ENCODE measurements around the gene LEFTY2. TPM values are rescaled to one million over a fixed set of nuclear protein-coding genes. Genes with fewer than 3 reads are reported as not detected.
"Not testable (repeated sequence)": the region's sequence is repeated elsewhere in the genome, so short reads cannot be mapped to it uniquely, and the experiment has no call there.

LEFTY2 gene
- polyA plus RNA-seq, 3 donors from 2014 or later = not detected

GRCh38 chr1:225969751-225970150 lies 28.7 kb upstream of the LEFTY2 start:
- not testable (repeated sequence) for H3K9me3 Mint-ChIP-seq; H3K4me1 Mint-ChIP-seq; H3K27ac Mint-ChIP-seq; H3K4me3 Mint-ChIP-seq; DNase-seq; H3K27me3 Mint-ChIP-seq (ENCODE audit: low read depth in 3 of 3); H3K36me3 Mint-ChIP-seq

- peaks cover 0 to 1% (median 0%) of the 10 kb centered on the region in 6 donors for H3K9me3 Mint-ChIP-seq
- H3K27ac Mint-ChIP-seq = no peak overlapping the region
- peaks cover 0 to 2% of the 10 kb centered on the region in 2 donors for H3K4me1 Mint-ChIP-seq
These were observed 24.2 kb upstream of the LEFTY2 start for GRCh38 chr1:225965231-225965630.

GRCh38 chr1:225963735-225964530 lies 22.9 kb upstream of the LEFTY2 start:
- DNase-seq = no peak
- Mint-ChIP-seq H3K27me3 (ENCODE audit: low read depth in 3 of 3) (peaks cover 0 to 7% (median 6%) of the 10 kb centered on the region in 3 donors), H3K9me3 (no peaks in the 10 kb centered on the region), H3K36me3 (no peaks in the 10 kb centered on the region), H3K4me1 (peaks cover 0 to 2% of the 10 kb centered on the region in 2 donors), H3K27ac (no peak overlapping the region), H3K4me3 (no peak overlapping the region)

More at GRCh38 chr1:225965231-225965630, 24.2 kb upstream of the LEFTY2 start:
- no peak overlapping the region for H3K4me3 Mint-ChIP-seq
- H3K27me3 Mint-ChIP-seq (ENCODE audit: low read depth in 3 of 3) = peaks cover 0 to 7% (median 6%) of the 10 kb centered on the region in 3 donors
- no peaks in the 10 kb centered on the region for H3K36me3 Mint-ChIP-seq
- no peak for DNase-seq

- H3K4me1 Mint-ChIP-seq = peaks cover 0 to 2% of the 10 kb centered on the region in 2 donors
- no peak overlapping the region for H3K27ac Mint-ChIP-seq
- no peaks in the 10 kb centered on the region for H3K9me3 Mint-ChIP-seq
- peaks cover 0 to 7% (median 6%) of the 10 kb centered on the region in 3 donors for H3K27me3 Mint-ChIP-seq (ENCODE audit: low read depth in 3 of 3)
- no peak overlapping the region for H3K4me3 Mint-ChIP-seq
- peak; percentile 39 to 58 (median 54) for DNase-seq
- H3K36me3 Mint-ChIP-seq = no peaks in the 10 kb centered on the region
These were observed 21.5 kb upstream of the LEFTY2 start for GRCh38 chr1:225962440-225962975.

GRCh38 chr1:225961659-225962439 lies 20.8 kb upstream of the LEFTY2 start:
- H3K4me1 Mint-ChIP-seq = peaks cover 0 to 2% of the 10 kb centered on the region in 2 donors
- no peak overlapping the region for H3K4me3 Mint-ChIP-seq
- H3K36me3 Mint-ChIP-seq = no peaks in the 10 kb centered on the region
- H3K9me3 Mint-ChIP-seq = no peaks in the 10 kb centered on the region
- no peak for DNase-seq
- no peak overlapping the region for H3K27ac Mint-ChIP-seq
- H3K27me3 Mint-ChIP-seq (ENCODE audit: low read depth in 3 of 3) = peaks cover 0 to 7% (median 6%) of the 10 kb centered on the region in 3 donors

- no peak overlapping the region for H3K4me3 Mint-ChIP-seq
- peaks cover 0 to 9% (median 3%) of the 10 kb centered on the region in 3 donors for H3K27me3 Mint-ChIP-seq (ENCODE audit: low read depth in 3 of 3)
- DNase-seq = no peak
- H3K27ac Mint-ChIP-seq = no peak overlapping the region
- no peaks in the 10 kb centered on the region for H3K9me3 Mint-ChIP-seq
- peaks cover 0 to 2% of the 10 kb centered on the region in 2 donors for H3K4me1 Mint-ChIP-seq
- no peaks in the 10 kb centered on the region for H3K36me3 Mint-ChIP-seq
These were observed 17.0 kb upstream of the LEFTY2 start for GRCh38 chr1:225958041-225958440.

GRCh38 chr1:225954753-225955152 lies 13.7 kb upstream of the LEFTY2 start:
- no peaks in the 10 kb centered on the region for H3K9me3 Mint-ChIP-seq
- H3K27ac Mint-ChIP-seq = no peak overlapping the region
- H3K4me1 Mint-ChIP-seq = no peaks in the 10 kb centered on the region
- H3K4me3 Mint-ChIP-seq = no peak overlapping the region
- H3K36me3 Mint-ChIP-seq = peaks cover 0 to 3% (median 0%) of the 10 kb centered on the region in 3 donors
- DNase-seq = no peak
- peaks cover 4 to 15% (median 14%) of the 10 kb centered on the region in 3 donors for H3K27me3 Mint-ChIP-seq (ENCODE audit: low read depth in 3 of 3)

GRCh38 chr1:225953315-225953714 lies 12.3 kb upstream of the LEFTY2 start:
- Mint-ChIP-seq H3K27ac (no peak overlapping the region), H3K9me3 (no peaks in the 10 kb centered on the region), H3K36me3 (peaks cover 0 to 3% (median 0%) of the 10 kb centered on the region in 3 donors), H3K4me3 (no peak overlapping the region), H3K27me3 (ENCODE audit: low read depth in 3 of 3) (peaks cover 8 to 18% (median 14%) of the 10 kb centered on the region in 3 donors), H3K4me1 (no peaks in the 10 kb centered on the region)
- DNase-seq = no peak

GRCh38 chr1:225950905-225951497 lies 10.0 kb upstream of the LEFTY2 start:
- H3K4me1 Mint-ChIP-seq = no peaks in the 10 kb centered on the region
- H3K27me3 Mint-ChIP-seq (ENCODE audit: low read depth in 3 of 3) = peaks cover 11 to 20% (median 17%) of the 10 kb centered on the region in 3 donors
- DNase-seq = no peak
- no peaks in the 10 kb centered on the region for H3K9me3 Mint-ChIP-seq
- H3K36me3 Mint-ChIP-seq = peaks cover 0 to 3% (median 0%) of the 10 kb centered on the region in 3 donors
- H3K4me3 Mint-ChIP-seq = no peak overlapping the region
- no peak overlapping the region for H3K27ac Mint-ChIP-seq

- no peaks in the 10 kb centered on the region for H3K9me3 Mint-ChIP-seq
- peak overlapping the region in 1 of 6 donors; percentile 14 for H3K27ac Mint-ChIP-seq
- peaks cover 11 to 17% (median 13%) of the 10 kb centered on the region in 3 donors for H3K27me3 Mint-ChIP-seq (ENCODE audit: low read depth in 3 of 3)
These were observed 8.0 kb upstream of the LEFTY2 start for GRCh38 chr1:225949041-225949440.

GRCh38 chr1:225946803-225947202 lies 5.8 kb upstream of the LEFTY2 start:
- DNase-seq = no peak
- H3K27ac Mint-ChIP-seq = no peak overlapping the region

More at GRCh38 chr1:225949041-225949440, 8.0 kb upstream of the LEFTY2 start:
- Mint-ChIP-seq H3K36me3 (peaks cover 0 to 3% (median 0%) of the 10 kb centered on the region in 3 donors), H3K4me3 (no peak overlapping the region), H3K4me1 (peaks cover 16% of the 10 kb centered on the region in 2 donors)
- DNase-seq = no peak

GRCh38 chr1:225946082-225946620 lies 5.1 kb upstream of the LEFTY2 start:
- Mint-ChIP-seq H3K36me3 (no peaks in the 10 kb centered on the region), H3K4me1 (peaks cover 25 to 27% of the 10 kb centered on the region in 2 donors), H3K9me3 (no peaks in the 10 kb centered on the region), H3K27ac (peak overlapping the region in 1 of 6 donors; percentile 77), H3K27me3 (ENCODE audit: low read depth in 3 of 3) (peaks cover 8 to 12% (median 9%) of the 10 kb centered on the region in 3 donors), H3K4me3 (no peak overlapping the region)
- DNase-seq = no peak

More at GRCh38 chr1:225946803-225947202, 5.8 kb upstream of the LEFTY2 start:
- Mint-ChIP-seq H3K36me3 (peaks cover 0 to 3% (median 0%) of the 10 kb centered on the region in 3 donors), H3K9me3 (no peaks in the 10 kb centered on the region), H3K27me3 (ENCODE audit: low read depth in 3 of 3) (peaks cover 9 to 14% (median 9%) of the 10 kb centered on the region in 3 donors), H3K4me1 (peaks cover 25 to 27% of the 10 kb centered on the region in 2 donors), H3K4me3 (no peak overlapping the region)

GRCh38 chr1:225945564-225945963 lies 4.5 kb upstream of the LEFTY2 start:
- DNase-seq = no peak
- Mint-ChIP-seq H3K9me3 (no peaks in the 10 kb centered on the region), H3K27ac (peak overlapping the region in 3 of 6 donors; percentile 36 to 77 (median 38)), H3K4me3 (no peak overlapping the region), H3K4me1 (peaks cover 25 to 27% of the 10 kb centered on the region in 2 donors), H3K36me3 (no peaks in the 10 kb centered on the region), H3K27me3 (ENCODE audit: low read depth in 3 of 3) (peaks cover 5 to 9% (median 7%) of the 10 kb centered on the region in 3 donors)
